GM21723 (cell line): ENCODE data around the gene FECH.

Experiments used
- ATAC-seq: cut with Tn5 transposase; IDR thresholded peaks from one replicate; pipeline ENCODE4 v1.9.1; 2021; ENCODE audit warnings: mild to moderate bottlenecking, moderate library complexity; ENCODE audit not compliant: unreplicated experiment

FECH gene

GRCh38 chr18:57581301-57581934 lies 5.1 kb downstream of the FECH start:
- peak; percentile 90 for ATAC-seq

GRCh38 chr18:57579934-57580333 lies 6.6 kb downstream of the FECH start:
- ATAC-seq: no peak

GRCh38 chr18:57576316-57576715 lies 10.2 kb downstream of the FECH start:
- no peak for ATAC-seq

- no peak for ATAC-seq
Measured at GRCh38 chr18:57575542-57575941, 11.0 kb downstream of the FECH start.

GRCh38 chr18:57574866-57575265 lies 11.6 kb downstream of the FECH start:
- ATAC-seq: no peak

- ATAC-seq: no peak
Measured at GRCh38 chr18:57570162-57570561, 16.3 kb downstream of the FECH start.

GRCh38 chr18:57569133-57569532 lies 17.4 kb downstream of the FECH start:
- no peak for ATAC-seq

- no peak for ATAC-seq
Measured at GRCh38 chr18:57561728-57562423, 24.6 kb downstream of the FECH start.

- no peak for ATAC-seq
Measured at GRCh38 chr18:57561261-57561660, 25.2 kb downstream of the FECH start.

- no peak for ATAC-seq
Measured at GRCh38 chr18:57559314-57559713, 27.2 kb downstream of the FECH start.

GRCh38 chr18:57555134-57555533 lies 31.4 kb downstream of the FECH start:
- no peak for ATAC-seq

GRCh38 chr18:57550510-57550909 lies 36.0 kb downstream of the FECH start:
- ATAC-seq: no peak

- ATAC-seq: no peak
Measured at GRCh38 chr18:57547260-57547659, 39.2 kb downstream of the FECH start.

- peak; percentile 92 for ATAC-seq
Measured at GRCh38 chr18:57544936-57545660, 41.4 kb downstream of the FECH start.

- no peak for ATAC-seq
Measured at GRCh38 chr18:57543560-57543959, 42.9 kb downstream of the FECH start.

GRCh38 chr18:57542812-57543427 lies 43.6 kb downstream of the FECH start:
- ATAC-seq: no peak

GRCh38 chr18:57542126-57542525 lies 44.4 kb downstream of the FECH start:
- ATAC-seq: no peak

GRCh38 chr18:57539702-57540101 lies 46.8 kb downstream of the FECH start:
- ATAC-seq: no peak

GRCh38 chr18:57538614-57539013 lies 47.9 kb downstream of the FECH start:
- no peak for ATAC-seq

GRCh38 chr18:57534511-57534909 lies 52.0 kb downstream of the FECH start:
- ATAC-seq: no peak

GRCh38 chr18:57533868-57534510 lies 52.5 kb downstream of the FECH start:
- ATAC-seq: no peak
